H54 (cell line): Measurements from ENCODE around the gene ABCC8.

Source experiments
- DNase-seq: peaks from one replicate; pipeline ENCODE4 v3.0.0; 2011; ENCODE audit warnings: low spot score, mixed read lengths; ENCODE audit not compliant: insufficient read length
- FAIRE-seq: peaks from 3 replicates; lab custom pipeline; 2011; peaks lifted over from hg19 to GRCh38; lab: Jason Lieb, UNC
- POLR2A ChIP-seq: IDR thresholded peaks from 2 replicates; pipeline ENCODE4 v1.6.1; 2011; ENCODE audit warnings: low read depth, mild to moderate bottlenecking, low read length

ABCC8 gene

GRCh38 chr11:17384002-17384511 lies 92.6 kb downstream of the ABCC8 start:
- no peak for DNase-seq
- TF ChIP-seq POLR2A: no peak
- FAIRE-seq: no peak

GRCh38 chr11:17383461-17383860 lies 93.2 kb downstream of the ABCC8 start:
- FAIRE-seq: no peak
- DNase-seq: no peak
- no peak for TF ChIP-seq POLR2A

GRCh38 chr11:17382046-17382728 lies 94.5 kb downstream of the ABCC8 start:
- DNase-seq: no peak
- FAIRE-seq: no peak
- TF ChIP-seq POLR2A: no peak

- DNase-seq (no peak), FAIRE-seq (no peak)
- no peak for TF ChIP-seq POLR2A
Observed at GRCh38 chr11:17381156-17381555, 95.5 kb downstream of the ABCC8 start.

- no peak for FAIRE-seq
- no peak for DNase-seq
- TF ChIP-seq POLR2A: no peak
Observed at GRCh38 chr11:17379383-17380180, 97.1 kb downstream of the ABCC8 start.

GRCh38 chr11:17378655-17379054 lies 98.0 kb downstream of the ABCC8 start:
- no peak for FAIRE-seq
- no peak for TF ChIP-seq POLR2A
- no peak for DNase-seq

GRCh38 chr11:17376493-17376892 lies 100.2 kb downstream of the ABCC8 start:
- no peak for TF ChIP-seq POLR2A
- FAIRE-seq (no peak), DNase-seq (no peak)

GRCh38 chr11:17375547-17375946 lies 101.1 kb downstream of the ABCC8 start:
- no peak for TF ChIP-seq POLR2A
- DNase-seq: no peak
- no peak for FAIRE-seq

GRCh38 chr11:17371614-17372013 lies 105.0 kb downstream of the ABCC8 start:
- TF ChIP-seq POLR2A: no peak
- no peak for FAIRE-seq
- no peak for DNase-seq

GRCh38 chr11:17369684-17370243 lies 106.9 kb downstream of the ABCC8 start:
- no peak for TF ChIP-seq POLR2A
- DNase-seq (no peak), FAIRE-seq (no peak)

- DNase-seq: no peak
- no peak for TF ChIP-seq POLR2A
- FAIRE-seq: no peak
Observed at GRCh38 chr11:17369094-17369493, 107.6 kb downstream of the ABCC8 start.

GRCh38 chr11:17368551-17368950 lies 108.1 kb downstream of the ABCC8 start:
- no peak for TF ChIP-seq POLR2A
- FAIRE-seq: no peak
- no peak for DNase-seq

- FAIRE-seq (no peak), DNase-seq (no peak)
- no peak for TF ChIP-seq POLR2A
Observed at GRCh38 chr11:17366495-17366894, 110.2 kb downstream of the ABCC8 start.

- DNase-seq (peak; percentile 60), FAIRE-seq (no peak)
- TF ChIP-seq POLR2A: no peak
Observed at GRCh38 chr11:17354601-17354991, 122.0 kb downstream of the ABCC8 start.
